Activated naive CD8-positive, alpha-beta T cell treated with anti-CD3 and anti-CD28 coated beads, Interleukin-2, amount 10 ng/mL, durations not matched to agents 7 days and 5 days (primary cell): ENCODE results near the gene KIF26B. TPM values are rescaled to one million over a fixed set of nuclear protein-coding genes. Genes with fewer than 3 reads are reported as not detected.

Experiments
- ATAC-seq: fragments of 150-1000 bp; cut with Tn5 transposase; one replicate; pipeline ENCODE4 v1.10.0; 2021; ENCODE audit warnings: low read depth, moderate library complexity
- POLR2A ChIA-PET: fragments of 350-600 bp; sonication (Branson Sonifier 250); formaldehyde crosslinking; loops from one replicate; lab custom pipeline; 2021; ENCODE audit warnings: antibody characterized with exemption; lab: Charles Lee
- DNase-seq: peaks from one replicate; pipeline ENCODE4 v3.0.0; 2021
- H3K27ac Mint-ChIP-seq: one replicate; pipeline ENCODE4 v1.8.0; 2022; ENCODE audit warnings: mild to moderate bottlenecking, mixed read lengths
- H3K27me3 Mint-ChIP-seq: one replicate; pipeline ENCODE4 v1.8.0; 2022; ENCODE audit warnings: mild to moderate bottlenecking, moderate library complexity, mixed read lengths
- H3K36me3 Mint-ChIP-seq: one replicate; pipeline ENCODE4 v1.8.0; 2021; ENCODE audit warnings: mild to moderate bottlenecking, mixed read lengths
- H3K4me1 Mint-ChIP-seq: one replicate; pipeline ENCODE4 v1.8.0; 2021; ENCODE audit warnings: mixed read lengths
- H3K4me3 Mint-ChIP-seq: one replicate; pipeline ENCODE4 v1.8.0; 2022; ENCODE audit warnings: mild to moderate bottlenecking, moderate library complexity, mixed read lengths
- H3K9me3 Mint-ChIP-seq: one replicate; pipeline ENCODE4 v1.8.0; 2021; ENCODE audit warnings: mixed read lengths
- total RNA-seq, 2 experiments: library from RNA; stranded (reverse); gene quantifications; one replicate each; pipeline ENCODE4 v1.2.3, GENCODE V29; 2021

KIF26B gene
- total RNA-seq, 2 experiments from 2014 or later, result 0.14 TPM; not detected in 1

DNA sequence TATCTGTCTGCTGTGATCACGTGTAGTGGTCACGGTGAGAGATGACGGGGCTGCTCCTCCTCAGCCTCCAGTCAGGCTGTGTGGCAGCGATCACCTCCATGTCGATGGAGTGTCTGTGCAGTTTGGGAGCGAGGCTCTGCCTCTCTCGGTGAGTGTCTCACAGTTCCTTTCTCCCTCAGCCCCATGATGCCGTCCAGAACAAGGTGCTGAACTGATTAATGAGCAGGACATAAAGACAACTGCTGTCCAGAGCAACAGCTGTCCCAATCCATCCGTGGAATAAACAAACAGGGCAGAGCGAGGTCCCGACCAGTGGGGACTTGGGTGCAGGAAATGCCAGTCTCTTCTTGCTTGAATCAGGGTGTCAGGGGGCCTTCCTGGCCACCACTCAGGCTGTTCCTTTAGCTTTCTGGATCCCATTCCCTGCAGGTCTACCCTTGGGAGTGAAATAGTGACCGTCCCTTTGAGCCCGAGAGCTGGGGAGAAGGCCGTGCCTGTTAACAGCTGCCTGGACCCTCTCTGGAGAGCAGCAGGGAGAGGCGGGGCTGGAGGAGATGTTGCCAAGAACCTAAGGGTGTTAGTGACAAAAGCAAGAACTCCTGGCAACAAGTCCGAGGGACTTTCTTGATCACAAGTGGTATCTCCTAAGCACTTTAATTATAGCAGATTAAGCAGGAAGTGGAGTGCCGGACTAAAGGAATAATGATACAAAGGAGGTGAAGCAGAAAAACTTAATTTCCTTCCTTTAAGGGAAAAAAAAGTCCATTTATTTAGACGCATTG is 443.9 kb downstream of the KIF26B start:
- POLR2A ChIA-PET, result no interaction called here
- Mint-ChIP-seq H3K4me1 (no peaks in the 10 kb centered on the region), H3K9me3 (peaks cover 1% of the 10 kb centered on the region), H3K4me3 (no peak overlapping the region), H3K27me3 (peaks cover 9% of the 10 kb centered on the region), H3K27ac (no peak overlapping the region), H3K36me3 (no peaks in the 10 kb centered on the region)
- no peak for DNase-seq
- no peak for ATAC-seq

DNA sequence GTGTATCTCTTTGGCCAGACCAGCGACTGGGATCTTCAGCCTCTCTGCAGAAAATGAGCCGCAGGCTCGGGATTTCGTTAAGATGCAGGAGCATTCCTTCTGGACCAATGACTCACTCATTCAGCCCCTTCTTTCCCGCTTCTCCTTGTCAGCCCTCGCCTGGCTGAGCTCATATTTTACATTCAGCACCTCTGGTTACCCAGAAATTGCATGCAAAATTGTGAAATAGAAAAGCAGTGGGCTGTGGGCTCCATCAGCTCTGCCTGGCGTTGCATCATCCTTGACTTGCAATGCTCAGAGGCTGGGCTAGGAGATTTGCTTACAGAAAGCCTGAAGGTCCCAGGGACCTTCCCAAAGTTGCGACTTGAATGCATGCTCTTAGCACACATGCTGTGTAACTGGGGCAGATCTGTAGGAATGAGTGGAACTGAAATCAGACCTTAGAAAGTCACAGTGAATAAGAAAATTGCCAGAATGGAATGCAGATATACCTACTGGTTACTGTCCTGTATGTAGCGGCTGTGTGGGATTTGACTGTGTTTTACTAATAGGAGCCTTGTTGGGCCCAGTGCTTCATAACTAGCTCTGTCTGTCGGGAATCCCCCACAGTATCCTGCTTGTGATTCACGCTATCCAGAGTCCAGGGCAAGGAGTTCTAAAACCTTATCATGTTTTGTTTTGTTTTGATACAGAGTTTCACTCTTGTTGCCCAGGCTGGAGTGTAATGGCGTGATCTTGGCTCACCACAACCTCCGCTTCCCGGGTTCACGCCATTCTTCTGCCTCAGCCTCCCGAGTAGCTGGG is 444.8 kb downstream of the KIF26B start:
- H3K27ac Mint-ChIP-seq, result no peak overlapping the region
- POLR2A ChIA-PET, result no interaction called here
- ATAC-seq (no peak), DNase-seq (no peak)
- H3K4me3 Mint-ChIP-seq, result no peak overlapping the region
- peaks cover 9% of the 10 kb centered on the region for H3K27me3 Mint-ChIP-seq
- H3K36me3 Mint-ChIP-seq, result no peaks in the 10 kb centered on the region
- H3K4me1 Mint-ChIP-seq, result no peaks in the 10 kb centered on the region
- H3K9me3 Mint-ChIP-seq, result peaks cover 1% of the 10 kb centered on the region

DNA sequence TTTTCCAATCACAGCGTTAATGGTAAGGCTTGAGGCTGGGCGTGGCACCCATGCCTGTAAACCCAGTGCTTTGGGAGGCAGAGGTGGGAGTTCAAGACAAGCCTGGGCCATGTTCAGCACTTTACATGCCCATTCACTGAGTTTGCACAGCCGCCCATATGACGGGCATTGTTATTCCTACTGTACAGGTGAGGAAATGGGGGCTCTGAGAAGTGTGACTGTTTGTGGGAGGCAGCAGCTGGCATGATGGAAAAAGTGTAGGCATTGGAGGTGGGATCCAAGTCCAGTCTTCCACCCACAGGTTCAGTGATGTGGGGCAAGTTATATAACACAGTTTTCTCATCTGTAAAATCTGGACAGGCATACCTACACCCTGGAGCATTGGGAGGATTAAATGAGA is 445.9 kb downstream of the KIF26B start:
- Mint-ChIP-seq H3K27me3 (peaks cover 6% of the 10 kb centered on the region), H3K36me3 (no peaks in the 10 kb centered on the region), H3K4me3 (no peak overlapping the region), H3K9me3 (peaks cover 1% of the 10 kb centered on the region), H3K4me1 (no peaks in the 10 kb centered on the region), H3K27ac (no peak overlapping the region)
- POLR2A ChIA-PET, result no interaction called here
- ATAC-seq (no peak), DNase-seq (no peak)

DNA sequence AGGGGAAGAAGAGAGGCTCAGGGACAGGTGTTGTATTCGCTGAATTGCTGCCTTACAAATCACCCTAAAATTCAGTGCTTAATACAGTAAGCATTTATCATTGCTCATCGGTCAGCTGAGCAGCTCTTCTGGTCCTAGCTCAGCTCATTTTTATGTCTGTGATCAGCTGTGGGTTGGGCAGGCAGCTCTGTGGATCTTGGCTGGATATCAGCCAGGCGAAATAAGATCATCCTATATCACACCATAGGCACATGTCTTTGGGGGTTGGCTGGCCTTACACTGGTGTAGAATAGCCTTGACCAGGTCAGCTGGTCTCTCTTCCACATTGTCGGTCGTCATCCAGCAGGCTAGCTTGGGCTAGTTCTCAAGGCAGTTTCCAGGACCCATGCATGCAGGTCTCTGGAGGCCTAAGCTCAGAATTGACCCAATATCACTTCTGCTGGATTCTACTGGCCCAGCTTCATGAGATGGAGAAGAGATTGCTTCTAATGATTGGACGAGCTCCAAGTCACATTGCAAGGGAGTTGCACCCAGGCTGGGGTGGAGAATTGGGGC is 448.6 kb downstream of the KIF26B start:
- ATAC-seq, result no peak
- Mint-ChIP-seq H3K27me3 (peaks cover 8% of the 10 kb centered on the region), H3K27ac (no peak overlapping the region), H3K9me3 (no peaks in the 10 kb centered on the region), H3K36me3 (no peaks in the 10 kb centered on the region), H3K4me3 (no peak overlapping the region), H3K4me1 (peaks cover 5% of the 10 kb centered on the region)
- POLR2A ChIA-PET, result no interaction called here
- no peak for DNase-seq

DNA sequence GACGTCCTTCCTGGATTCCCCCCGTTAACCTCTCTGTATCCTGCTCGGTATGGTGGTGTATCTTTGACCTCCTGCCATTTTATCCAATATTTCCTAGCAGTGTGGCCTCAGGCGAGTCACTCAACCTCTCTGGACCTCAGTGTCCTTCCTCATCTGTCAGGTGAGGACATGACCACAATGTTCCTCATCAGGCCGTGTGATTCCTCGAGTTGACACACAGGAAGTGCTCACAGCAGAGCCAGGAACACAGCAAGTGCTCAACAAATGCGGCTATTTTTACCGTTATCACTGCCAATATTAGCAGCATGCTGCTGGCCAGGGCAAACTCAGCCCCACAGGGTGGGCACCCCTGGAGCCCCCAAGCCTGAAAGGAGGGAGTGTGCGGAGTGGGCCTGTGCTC is 450.2 kb downstream of the KIF26B start:
- ATAC-seq (no peak), DNase-seq (no peak)
- no peaks in the 10 kb centered on the region for H3K9me3 Mint-ChIP-seq
- H3K36me3 Mint-ChIP-seq, result no peaks in the 10 kb centered on the region
- POLR2A ChIA-PET, result no interaction called here
- H3K4me3 Mint-ChIP-seq, result no peak overlapping the region
- H3K27ac Mint-ChIP-seq, result no peak overlapping the region
- H3K4me1 Mint-ChIP-seq, result peaks cover 5% of the 10 kb centered on the region
- H3K27me3 Mint-ChIP-seq, result peaks cover 8% of the 10 kb centered on the region

DNA sequence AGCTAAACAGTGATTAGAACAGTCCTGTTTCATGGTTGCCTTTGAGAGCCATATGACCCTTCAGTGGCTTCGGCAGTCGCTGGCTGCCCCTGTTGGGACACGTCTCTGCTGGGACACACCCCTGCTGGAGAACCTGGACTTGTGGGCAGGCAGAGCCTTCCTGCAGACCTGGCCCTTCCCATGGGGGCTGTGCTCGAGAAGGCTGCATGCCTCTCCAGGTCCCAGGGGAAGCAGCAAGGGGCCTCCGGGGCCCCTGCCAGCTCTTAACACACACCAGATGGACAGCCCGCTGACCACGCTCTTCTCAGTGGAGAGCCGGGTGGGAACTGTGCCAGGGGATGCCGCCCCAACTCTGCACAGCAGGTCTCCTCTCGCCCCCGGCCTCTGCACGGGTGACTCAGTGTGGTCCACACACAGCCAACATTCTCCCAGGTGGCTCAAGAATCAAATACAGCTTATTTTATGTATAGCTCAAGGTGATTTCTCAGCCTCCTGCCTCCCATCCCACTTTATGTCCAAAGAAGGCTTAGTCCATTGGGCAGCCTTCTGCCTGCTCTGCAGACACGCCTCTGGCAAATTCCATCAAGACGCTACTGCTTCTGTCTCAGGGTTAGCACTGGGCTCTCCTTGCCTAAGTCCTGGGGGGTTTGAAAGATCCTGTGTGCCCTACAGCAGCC is 450.8 kb downstream of the KIF26B start:
- H3K27ac Mint-ChIP-seq, result no peak overlapping the region
- no peak for ATAC-seq
- DNase-seq, result no peak
- H3K36me3 Mint-ChIP-seq, result no peaks in the 10 kb centered on the region
- peaks cover 8% of the 10 kb centered on the region for H3K27me3 Mint-ChIP-seq
- no peaks in the 10 kb centered on the region for H3K9me3 Mint-ChIP-seq
- POLR2A ChIA-PET, result no interaction called here
- H3K4me3 Mint-ChIP-seq, result no peak overlapping the region
- peaks cover 5% of the 10 kb centered on the region for H3K4me1 Mint-ChIP-seq

DNA sequence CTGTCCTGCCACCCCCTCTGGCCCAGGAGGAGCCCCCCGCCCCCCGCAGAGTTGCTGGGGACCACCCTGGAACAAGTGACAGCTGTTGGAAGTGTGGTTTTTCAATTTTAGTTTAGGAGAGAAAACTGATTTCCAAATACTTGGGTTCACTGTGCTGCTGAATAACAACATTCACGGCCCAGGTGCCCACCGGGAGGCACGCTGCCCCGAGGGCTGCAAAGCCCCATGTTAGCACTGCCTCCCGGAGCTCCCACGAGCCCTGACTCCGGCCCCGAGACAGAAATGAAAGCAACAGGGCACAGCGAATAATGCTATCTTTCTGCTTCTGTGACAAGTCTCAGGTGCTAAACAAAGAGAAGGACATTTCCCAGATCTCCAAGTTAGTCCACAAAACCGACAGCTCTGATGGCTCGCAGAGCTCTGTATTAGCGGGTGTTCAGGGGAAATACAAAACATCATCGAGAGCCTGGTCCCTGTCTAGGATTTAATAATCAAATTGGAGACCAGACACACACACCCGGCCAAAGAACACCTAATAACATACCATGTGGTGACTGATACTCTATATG is 451.5 kb downstream of the KIF26B start:
- ATAC-seq (no peak), DNase-seq (no peak)
- peaks cover 5% of the 10 kb centered on the region for H3K4me1 Mint-ChIP-seq
- no peak overlapping the region for H3K4me3 Mint-ChIP-seq
- peaks cover 8% of the 10 kb centered on the region for H3K27me3 Mint-ChIP-seq
- H3K27ac Mint-ChIP-seq, result no peak overlapping the region
- no peaks in the 10 kb centered on the region for H3K9me3 Mint-ChIP-seq
- H3K36me3 Mint-ChIP-seq, result no peaks in the 10 kb centered on the region
- POLR2A ChIA-PET, result no interaction called here

DNA sequence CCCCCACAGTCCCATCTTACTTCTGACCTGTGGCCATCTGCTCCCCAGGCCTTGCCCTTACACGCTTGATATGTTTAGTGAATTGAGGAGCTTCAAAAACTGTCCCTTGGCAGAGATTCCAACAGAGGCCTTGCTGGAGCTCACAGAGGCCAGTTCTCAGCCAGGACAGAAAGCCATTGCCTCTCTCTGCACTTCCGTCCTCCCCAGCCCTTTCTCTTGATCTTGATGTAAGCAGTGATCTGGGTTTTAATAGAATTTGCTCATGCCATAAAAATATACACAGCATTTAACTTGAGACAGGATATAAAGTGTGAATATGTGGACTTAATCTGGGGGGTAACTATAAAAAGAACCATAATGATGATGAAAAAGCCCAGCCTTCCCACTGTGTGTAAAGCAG is 453.5 kb downstream of the KIF26B start:
- H3K27me3 Mint-ChIP-seq, result peaks cover 8% of the 10 kb centered on the region
- no peak for ATAC-seq
- H3K36me3 Mint-ChIP-seq, result no peaks in the 10 kb centered on the region
- no peaks in the 10 kb centered on the region for H3K9me3 Mint-ChIP-seq
- H3K4me3 Mint-ChIP-seq, result no peak overlapping the region
- no peak for DNase-seq
- no peak overlapping the region for H3K27ac Mint-ChIP-seq
- peaks cover 5% of the 10 kb centered on the region for H3K4me1 Mint-ChIP-seq
- POLR2A ChIA-PET, result no interaction called here

DNA sequence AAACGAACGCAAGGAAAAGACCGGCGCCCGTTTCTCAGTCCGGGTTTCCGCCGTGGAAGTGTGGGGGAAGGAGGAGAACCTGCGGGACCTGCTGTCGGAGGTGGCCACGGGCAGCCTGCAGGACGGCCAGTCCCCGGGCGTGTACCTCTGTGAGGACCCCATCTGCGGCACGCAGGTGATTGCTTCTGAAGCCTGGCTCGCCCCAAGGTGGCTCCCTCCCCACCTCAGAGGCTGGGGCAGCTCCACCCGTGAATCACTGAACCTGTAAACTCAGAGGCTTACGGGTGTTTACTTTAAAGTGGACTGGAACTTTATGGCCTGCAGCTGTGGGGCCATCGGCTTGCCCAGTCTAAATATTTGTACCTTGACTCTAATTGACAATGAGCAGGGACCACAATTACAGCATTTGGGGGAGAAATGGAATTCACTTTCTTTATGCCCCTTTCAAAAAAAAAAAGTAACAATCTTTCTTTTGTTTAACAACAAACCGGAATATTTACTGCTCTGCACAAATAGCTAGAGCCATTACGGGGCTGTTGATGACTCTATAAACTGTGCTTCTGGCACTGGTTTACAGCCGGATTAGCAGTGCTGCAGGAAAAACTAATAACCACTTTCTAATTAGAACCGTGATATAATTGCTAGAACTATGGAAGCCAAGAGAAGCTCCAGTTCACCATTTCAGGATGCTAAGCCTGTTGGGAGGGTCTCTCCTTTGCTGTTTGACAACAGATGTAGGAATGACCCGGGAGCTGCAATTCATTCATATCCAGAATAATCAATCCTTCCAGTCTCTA is 454.8 kb downstream of the KIF26B start:
- DNase-seq (no peak), ATAC-seq (no peak)
- no peak overlapping the region for H3K27ac Mint-ChIP-seq
- H3K36me3 Mint-ChIP-seq, result no peaks in the 10 kb centered on the region
- no peaks in the 10 kb centered on the region for H3K9me3 Mint-ChIP-seq
- no peak overlapping the region for H3K4me3 Mint-ChIP-seq
- H3K4me1 Mint-ChIP-seq, result peaks cover 5% of the 10 kb centered on the region
- POLR2A ChIA-PET, result no interaction called here
- peaks cover 8% of the 10 kb centered on the region for H3K27me3 Mint-ChIP-seq

DNA sequence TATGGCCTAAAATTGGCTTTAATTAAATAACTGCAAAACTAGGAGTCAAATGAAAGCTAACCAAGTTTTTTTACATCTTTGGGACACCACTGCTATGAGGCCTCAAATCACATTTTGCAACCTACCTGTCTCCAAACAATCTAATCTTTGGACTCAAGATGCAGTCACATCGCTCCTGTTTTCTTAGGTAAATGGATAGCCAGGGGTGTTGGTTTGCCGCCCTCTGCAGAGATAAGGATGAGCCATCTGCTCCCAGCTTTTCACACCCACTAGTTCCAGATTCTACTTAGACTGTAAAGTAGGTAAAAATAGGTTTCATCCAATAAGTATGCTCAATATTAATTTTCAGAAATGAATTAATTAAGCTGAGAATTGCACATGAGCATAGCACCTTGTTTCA is 456.5 kb downstream of the KIF26B start:
- Mint-ChIP-seq H3K4me3 (no peak overlapping the region), H3K36me3 (no peaks in the 10 kb centered on the region), H3K27me3 (peaks cover 8% of the 10 kb centered on the region), H3K9me3 (no peaks in the 10 kb centered on the region), H3K4me1 (peaks cover 5% of the 10 kb centered on the region), H3K27ac (no peak overlapping the region)
- DNase-seq, result no peak
- POLR2A ChIA-PET, result no interaction called here
- no peak for ATAC-seq

DNA sequence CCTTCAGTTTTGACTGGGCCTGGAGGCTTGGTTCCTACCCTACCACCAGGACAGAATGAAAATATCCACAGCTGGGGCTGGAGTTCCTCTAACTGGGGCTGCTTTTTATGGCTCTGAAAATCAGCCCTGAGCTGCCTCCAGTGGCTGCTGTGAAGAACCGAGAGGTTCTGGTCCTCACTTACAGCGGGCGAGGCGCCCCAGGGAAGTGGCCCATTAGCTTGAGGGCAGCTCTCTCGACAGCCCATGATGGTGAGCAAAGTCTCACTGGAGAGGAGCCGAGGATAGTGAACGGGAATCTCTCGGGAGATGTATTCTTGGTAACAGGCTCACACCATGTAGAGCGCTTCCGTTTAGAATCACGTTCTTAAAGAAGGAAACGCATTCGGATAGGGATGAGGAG is 459.7 kb downstream of the KIF26B start:
- POLR2A ChIA-PET, result no interaction called here
- ATAC-seq, result no peak
- no peak overlapping the region for H3K4me3 Mint-ChIP-seq
- H3K27ac Mint-ChIP-seq, result no peak overlapping the region
- DNase-seq, result no peak
- no peaks in the 10 kb centered on the region for H3K4me1 Mint-ChIP-seq
- no peaks in the 10 kb centered on the region for H3K36me3 Mint-ChIP-seq
- no peaks in the 10 kb centered on the region for H3K9me3 Mint-ChIP-seq
- no peaks in the 10 kb centered on the region for H3K27me3 Mint-ChIP-seq

DNA sequence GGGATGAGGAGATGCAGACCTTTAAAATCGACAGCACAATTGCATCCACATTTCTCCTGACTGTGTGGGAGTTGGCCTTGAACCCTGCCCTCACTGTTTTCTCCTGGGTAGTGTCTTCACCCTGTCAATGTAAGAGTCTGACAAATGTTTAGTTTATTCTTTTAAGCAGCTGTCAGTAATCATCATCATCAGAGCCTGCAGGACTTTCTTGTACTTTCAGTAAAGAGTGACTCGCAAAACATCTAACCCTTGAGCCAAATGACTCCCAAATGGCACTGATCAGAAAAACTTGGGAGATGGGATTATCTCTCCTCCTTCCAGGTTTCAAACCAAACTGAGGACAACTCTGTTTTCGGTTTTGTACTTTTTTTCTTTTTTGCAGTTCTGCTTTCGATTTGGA is 460.2 kb downstream of the KIF26B start:
- Mint-ChIP-seq H3K27ac (no peak overlapping the region), H3K36me3 (no peaks in the 10 kb centered on the region), H3K27me3 (no peaks in the 10 kb centered on the region), H3K4me1 (no peaks in the 10 kb centered on the region), H3K9me3 (no peaks in the 10 kb centered on the region), H3K4me3 (no peak overlapping the region)
- ATAC-seq, result no peak
- no peak for DNase-seq
- POLR2A ChIA-PET, result no interaction called here
